ENCODE measurements around the gene AKNA. TPM values are rescaled to one million over a fixed set of nuclear protein-coding genes. Genes with fewer than 3 reads are reported as not detected.

The AKNA gene
- total RNA-seq = 100 to 1,000 TPM; 126 TPM
- 45.6 TPM for polyA plus RNA-seq

GRCh38 chr9:114387680-114388356 is at the start of gene AKNA:
Gene AKNA (minus strand): TSS chr9:114387982. CDS start chr9:114381333, 6,649 bp downstream.
- POLR2A ChIA-PET = interaction anchor here (0.7 to 13.0 kb wide), 15 partner anchors 8 to 203 kb away, joined by 3 to 341 read pairs (median 6); partner anchors contain the start of gene ATP6V1G1
- Mint-ChIP-seq H3K27me3 (peaks cover 0 to 7% of the 10 kb centered on the region in 2 donors), H3K27ac (peak within 1 kb of the TSS; percentile 93 to 100 (median 98)), H3K9me3 (peaks cover 0 to 9% (median 0%) of the 10 kb centered on the region in 5 donors), H3K36me3 (peaks cover 17 to 78% (median 25%) of the 10 kb centered on the region in 3 donors), H3K4me3 (peak within 1 kb of the TSS; percentile 92 to 99 (median 96)), H3K4me1 (peaks cover 64 to 80% (median 71%) of the 10 kb centered on the region in 3 donors)
- peaks cover 11% of the 10 kb centered on the region for H3K36me3 ChIP-seq (ENCODE audit: insufficient read depth, low read length)
- H3K27me3 ChIP-seq (ENCODE audit: insufficient read depth, low read length, poor library complexity, severe bottlenecking) = no peaks in the 10 kb centered on the region
- H3K9me3 ChIP-seq (ENCODE audit: low read length) = no peaks in the 10 kb centered on the region
- H3K27ac ChIP-seq (ENCODE audit: low read depth, low read length) = peak within 1 kb of the TSS; percentile 96
- peak; percentile 68 to 91 (median 86) for DNase-seq
- peak within 1 kb of the TSS; percentile 98 for H3K4me3 ChIP-seq (ENCODE audit: low read length)
- CTCF ChIA-PET = interaction anchor here (0.6 to 12.1 kb wide), 14 partner anchors 9 to 266 kb away, joined by 3 to 245 read pairs (median 6); partner anchors contain the start of gene WHRN
- peaks cover 73% of the 10 kb centered on the region for H3K4me1 ChIP-seq (ENCODE audit: insufficient read depth, low read length)

- peaks cover 5% of the 10 kb centered on the region for H3K4me1 ChIP-seq (ENCODE audit: insufficient read depth, low read length)
- H3K36me3 ChIP-seq (ENCODE audit: insufficient read depth, low read length) = no peaks in the 10 kb centered on the region
- Mint-ChIP-seq H3K4me3 (no peak overlapping the region), H3K4me1 (peaks cover 3 to 5% (median 5%) of the 10 kb centered on the region in 3 donors), H3K27me3 (no peaks in the 10 kb centered on the region), H3K9me3 (no peaks in the 10 kb centered on the region), H3K36me3 (no peaks in the 10 kb centered on the region), H3K27ac (no peak overlapping the region)
- no peak for DNase-seq
- CTCF ChIA-PET = interaction anchor here (2.9 to 3.8 kb wide), 2 partner anchors 14 to 70 kb away, joined by 13 to 16 read pairs; no protein-coding TSS in a partner anchor
- no peaks in the 10 kb centered on the region for H3K27me3 ChIP-seq (ENCODE audit: insufficient read depth, low read length, poor library complexity, severe bottlenecking)
- POLR2A ChIA-PET = no interaction called here
- no peak overlapping the region for H3K27ac ChIP-seq (ENCODE audit: low read depth, low read length)
- H3K4me3 ChIP-seq (ENCODE audit: low read length) = no peak overlapping the region
- no peaks in the 10 kb centered on the region for H3K9me3 ChIP-seq (ENCODE audit: low read length)
These were observed 49.7 kb upstream of the AKNA start for GRCh38 chr9:114437401-114437893.

GRCh38 chr9:114434878-114435311 is 47.1 kb upstream of the AKNA start:
- POLR2A ChIA-PET = no interaction called here
- Histone ChIP-seq H3K36me3 (ENCODE audit: insufficient read depth, low read length) (no peaks in the 10 kb centered on the region), H3K9me3 (ENCODE audit: low read length) (no peaks in the 10 kb centered on the region), H3K4me1 (ENCODE audit: insufficient read depth, low read length) (peaks cover 5% of the 10 kb centered on the region), H3K4me3 (ENCODE audit: low read length) (no peak overlapping the region), H3K27me3 (ENCODE audit: insufficient read depth, low read length, poor library complexity, severe bottlenecking) (no peaks in the 10 kb centered on the region), H3K27ac (ENCODE audit: low read depth, low read length) (no peak overlapping the region)
- no peaks in the 10 kb centered on the region for H3K36me3 Mint-ChIP-seq
- CTCF ChIA-PET = interaction anchor here (0.8 to 3.8 kb wide), 8 partner anchors 17 to 218 kb away, joined by 3 to 21 read pairs (median 10); no protein-coding TSS in a partner anchor
- DNase-seq = no peak
- H3K27me3 Mint-ChIP-seq = peaks cover 0 to 1% of the 10 kb centered on the region in 2 donors
- peaks cover 3 to 5% (median 5%) of the 10 kb centered on the region in 3 donors for H3K4me1 Mint-ChIP-seq
- H3K9me3 Mint-ChIP-seq = no peaks in the 10 kb centered on the region
- no peak overlapping the region for H3K27ac Mint-ChIP-seq
- H3K4me3 Mint-ChIP-seq = no peak overlapping the region

- Histone ChIP-seq H3K4me3 (ENCODE audit: low read length) (no peak overlapping the region), H3K4me1 (ENCODE audit: insufficient read depth, low read length) (peaks cover 5% of the 10 kb centered on the region), H3K9me3 (ENCODE audit: low read length) (no peaks in the 10 kb centered on the region), H3K36me3 (ENCODE audit: insufficient read depth, low read length) (no peaks in the 10 kb centered on the region), H3K27me3 (ENCODE audit: insufficient read depth, low read length, poor library complexity, severe bottlenecking) (no peaks in the 10 kb centered on the region), H3K27ac (ENCODE audit: low read depth, low read length) (no peak overlapping the region)
- peak overlapping the region in 2 of 8 donors; percentile 44 to 71 for H3K27ac Mint-ChIP-seq
- H3K36me3 Mint-ChIP-seq = no peaks in the 10 kb centered on the region
- H3K4me3 Mint-ChIP-seq = no peak overlapping the region
- peaks cover 3 to 5% (median 5%) of the 10 kb centered on the region in 3 donors for H3K4me1 Mint-ChIP-seq
- H3K9me3 Mint-ChIP-seq = no peaks in the 10 kb centered on the region
- POLR2A ChIA-PET = no interaction called here
- peaks cover 1 to 2% of the 10 kb centered on the region in 2 donors for H3K27me3 Mint-ChIP-seq
- no peak for DNase-seq
- CTCF ChIA-PET = interaction anchor here (1.0 to 3.6 kb wide), 2 partner anchors 159 to 219 kb away, joined by 4 to 21 read pairs; no protein-coding TSS in a partner anchor
These were observed 46.0 kb upstream of the AKNA start for GRCh38 chr9:114433720-114434255.

- POLR2A ChIA-PET = no interaction called here
These were observed 45.3 kb upstream of the AKNA start for GRCh38 chr9:114433086-114433485.

GRCh38 chr9:114432323-114433067 is 44.7 kb upstream of the AKNA start:
- peaks cover 1 to 2% of the 10 kb centered on the region in 2 donors for H3K27me3 Mint-ChIP-seq
- CTCF ChIA-PET = interaction anchor here (3.6 kb wide), 1 partner anchor 221 kb away, joined by 21 read pairs; no protein-coding TSS in a partner anchor
- DNase-seq = no peak
- no peaks in the 10 kb centered on the region for H3K9me3 Mint-ChIP-seq
- no peaks in the 10 kb centered on the region for H3K36me3 ChIP-seq (ENCODE audit: insufficient read depth, low read length)
- H3K4me3 ChIP-seq (ENCODE audit: low read length) = no peak overlapping the region
- no peaks in the 10 kb centered on the region for H3K9me3 ChIP-seq (ENCODE audit: low read length)
- H3K27ac ChIP-seq (ENCODE audit: low read depth, low read length) = no peak overlapping the region
- H3K4me3 Mint-ChIP-seq = no peak overlapping the region
- no peaks in the 10 kb centered on the region for H3K27me3 ChIP-seq (ENCODE audit: insufficient read depth, low read length, poor library complexity, severe bottlenecking)
- peaks cover 3 to 5% (median 5%) of the 10 kb centered on the region in 3 donors for H3K4me1 Mint-ChIP-seq
- POLR2A ChIA-PET = no interaction called here
- H3K36me3 Mint-ChIP-seq = no peaks in the 10 kb centered on the region
- H3K27ac Mint-ChIP-seq = no peak overlapping the region
- peaks cover 5% of the 10 kb centered on the region for H3K4me1 ChIP-seq (ENCODE audit: insufficient read depth, low read length)

More at GRCh38 chr9:114433086-114433485, 45.3 kb upstream of the AKNA start:
- Mint-ChIP-seq H3K36me3 (no peaks in the 10 kb centered on the region), H3K27ac (no peak overlapping the region), H3K4me1 (peaks cover 3 to 5% (median 5%) of the 10 kb centered on the region in 3 donors), H3K9me3 (no peaks in the 10 kb centered on the region), H3K4me3 (no peak overlapping the region), H3K27me3 (peaks cover 1 to 2% of the 10 kb centered on the region in 2 donors)
- Histone ChIP-seq H3K9me3 (ENCODE audit: low read length) (no peaks in the 10 kb centered on the region), H3K4me3 (ENCODE audit: low read length) (no peak overlapping the region), H3K4me1 (ENCODE audit: insufficient read depth, low read length) (peaks cover 5% of the 10 kb centered on the region), H3K36me3 (ENCODE audit: insufficient read depth, low read length) (no peaks in the 10 kb centered on the region), H3K27me3 (ENCODE audit: insufficient read depth, low read length, poor library complexity, severe bottlenecking) (no peaks in the 10 kb centered on the region), H3K27ac (ENCODE audit: low read depth, low read length) (no peak overlapping the region)
- DNase-seq = no peak
- CTCF ChIA-PET = interaction anchor here (1.0 to 3.6 kb wide), 2 partner anchors 159 to 220 kb away, joined by 4 to 21 read pairs; no protein-coding TSS in a partner anchor

- Histone ChIP-seq H3K9me3 (ENCODE audit: low read length) (no peaks in the 10 kb centered on the region), H3K4me3 (ENCODE audit: low read length) (no peak overlapping the region), H3K4me1 (ENCODE audit: insufficient read depth, low read length) (peaks cover 5% of the 10 kb centered on the region), H3K27me3 (ENCODE audit: insufficient read depth, low read length, poor library complexity, severe bottlenecking) (no peaks in the 10 kb centered on the region), H3K36me3 (ENCODE audit: insufficient read depth, low read length) (no peaks in the 10 kb centered on the region), H3K27ac (ENCODE audit: low read depth, low read length) (no peak overlapping the region)
- H3K4me3 Mint-ChIP-seq = no peak overlapping the region
- peaks cover 3 to 5% (median 5%) of the 10 kb centered on the region in 3 donors for H3K4me1 Mint-ChIP-seq
- peaks cover 1 to 2% of the 10 kb centered on the region in 2 donors for H3K27me3 Mint-ChIP-seq
- ChIA-PET CTCF (interaction anchor here (3.6 kb wide), 1 partner anchor 221 kb away, joined by 21 read pairs; no protein-coding TSS in a partner anchor), POLR2A (no interaction called here)
- no peaks in the 10 kb centered on the region for H3K36me3 Mint-ChIP-seq
- H3K27ac Mint-ChIP-seq = peak overlapping the region in 1 of 8 donors; percentile 4
- H3K9me3 Mint-ChIP-seq = no peaks in the 10 kb centered on the region
- no peak for DNase-seq
These were observed 44.0 kb upstream of the AKNA start for GRCh38 chr9:114431770-114432169.
